Fibroblast of lung (primary cell): ENCODE results near the gene DCDC2. TPM values are rescaled to one million over a fixed set of nuclear protein-coding genes. Genes with fewer than 3 reads are reported as not detected.

ENCODE experiments used
- DNase-seq, 2 donors: peaks; one replicate each; pipeline versions ENCODE4 v3.0.0 to v3.0.0-alpha.2; 2010; ENCODE audit warnings: low read depth in 2 of 2
- H2AFZ ChIP-seq: 2 replicates; pipeline ENCODE4 v1.5.1; 2012; ENCODE audit warnings: low read length, control low read depth, inconsistent platforms
- H3K27ac ChIP-seq: 2 replicates; pipeline ENCODE4 v1.5.1; 2011; ENCODE audit warnings: low read length, control low read depth; ENCODE audit not compliant: insufficient read depth
- H3K27me3 ChIP-seq: 2 replicates; pipeline ENCODE4 v1.5.1; 2011; ENCODE audit warnings: mild to moderate bottlenecking, low read length; ENCODE audit not compliant: control insufficient read depth, insufficient read depth
- H3K36me3 ChIP-seq: 2 replicates; pipeline ENCODE4 v1.5.1; 2011; ENCODE audit warnings: low read length; ENCODE audit not compliant: control insufficient read depth, insufficient read depth
- H3K4me1 ChIP-seq: 2 replicates; pipeline ENCODE4 v1.5.1; 2011; ENCODE audit warnings: low read length; ENCODE audit not compliant: control insufficient read depth, insufficient read depth; ENCODE audit errors: extremely low read depth
- H3K4me2 ChIP-seq: 2 replicates; pipeline ENCODE4 v1.5.1; 2011; ENCODE audit warnings: low read length, control low read depth; ENCODE audit not compliant: insufficient read depth; ENCODE audit errors: extremely low read depth
- H3K4me3 ChIP-seq, 4 experiments: fragments of 200-600 bp in 1 of 4; sonication (generic) in 1 of 4; replicated peaks in 1 of 4; 2 replicates each; pipeline ENCODE4 v1.5.1; 2011 to 2016; ENCODE audit warnings: low read length in 4 of 4, low read depth in 3 of 4, mild to moderate bottlenecking in 3 of 4, control low read depth in 2 of 4, inconsistent platforms in 1 of 4, mixed read lengths in 1 of 4; ENCODE audit not compliant: insufficient read depth in 1 of 4; ENCODE audit errors: control extremely low read depth in 1 of 4
- H3K79me2 ChIP-seq: 2 replicates; pipeline ENCODE4 v1.5.1; 2012; ENCODE audit warnings: mild to moderate bottlenecking, low read length, inconsistent platforms; ENCODE audit not compliant: control insufficient read depth, insufficient read depth
- H3K9ac ChIP-seq: 2 replicates; pipeline ENCODE4 v1.5.1; 2011; ENCODE audit warnings: mild to moderate bottlenecking, low read length, control low read depth; ENCODE audit not compliant: insufficient read depth
- H3K9me3 ChIP-seq: 2 replicates; pipeline ENCODE4 v1.5.1; 2012; ENCODE audit warnings: low read depth, low read length; ENCODE audit not compliant: control insufficient read depth, insufficient read depth
- H4K20me1 ChIP-seq: 2 replicates; pipeline ENCODE4 v1.5.1; 2011; ENCODE audit warnings: low read length; ENCODE audit not compliant: control insufficient read depth, insufficient read depth; ENCODE audit errors: extremely low read depth
- CTCF ChIP-seq, 2 donors: IDR thresholded peaks in 1 of 2; conservative IDR thresholded peaks in 1 of 2; 1 replicate in 1 of 2; 2 replicates in 1 of 2; pipeline ENCODE4 v1.5.1; 2011 to 2012; ENCODE audit warnings: low read length in 2 of 2, control low read depth in 1 of 2, inconsistent platforms in 1 of 2, low read depth in 1 of 2, mild to moderate bottlenecking in 1 of 2
- EZH2 ChIP-seq: IDR thresholded peaks from 2 replicates; pipeline ENCODE4 v1.5.1; 2012; ENCODE audit warnings: low read length, control low read depth, mild to moderate bottlenecking; ENCODE audit errors: missing control alignments
- polyA plus RNA-seq, 2 donors: library from polyadenylated mRNA; depleted of rRNA in 1 of 2; stranded (reverse) in 1 of 2; unstranded in 1 of 2; fragments of >200 nt; gene quantifications; 2 replicates each; pipeline ENCODE4 v1.2.1, GENCODE V29; 2011 to 2012; ENCODE audit warnings: missing spikeins in 1 of 2
- total RNA-seq: library from RNA; depleted of rRNA; stranded (reverse); fragments of >200 nt; gene quantifications from 2 replicates; pipeline ENCODE4 v1.2.1, GENCODE V29; 2014

DCDC2 gene
- total and polyA plus RNA-seq, 2 donors (not counting 1 experiment from before 2014, with no cell fraction given): 0.01 TPM; not detected in 1

- Histone ChIP-seq H3K27me3 (no peaks in the 10 kb centered on the region), H2AFZ (no peak overlapping the region)
- TF ChIP-seq CTCF (conservative IDR thresholded peaks at IDR 0.05 in 1 of 2, IDR thresholded peaks at IDR 0.05 in 1 of 2; ENCODE audit: low read depth in 1 of 2, low read length in 2 of 2) (no peak), EZH2 (no peak)
Observed at GRCh38 chr6:24195836-24196597, 161.8 kb downstream of the DCDC2 start.

GRCh38 chr6:24194978-24195700, 162.7 kb downstream of the DCDC2 start:
- Histone ChIP-seq H3K4me2 (no peak overlapping the region), H3K9ac (no peak overlapping the region), H3K9me3 (no peaks in the 10 kb centered on the region), H4K20me1 (no peaks in the 10 kb centered on the region), H3K79me2 (no peaks in the 10 kb centered on the region), H3K36me3 (no peaks in the 10 kb centered on the region), H3K27ac (no peak overlapping the region), H2AFZ (no peak overlapping the region), H3K4me3 (no peak overlapping the region), H3K27me3 (no peaks in the 10 kb centered on the region), H3K4me1 (no peaks in the 10 kb centered on the region)
- no peak for TF ChIP-seq CTCF (conservative IDR thresholded peaks at IDR 0.05 in 1 of 2, IDR thresholded peaks at IDR 0.05 in 1 of 2; ENCODE audit: low read depth in 1 of 2, low read length in 2 of 2)
- TF ChIP-seq EZH2: no peak
- no peak for DNase-seq

More at GRCh38 chr6:24195836-24196597, 161.8 kb downstream of the DCDC2 start:
- H3K79me2 ChIP-seq: no peaks in the 10 kb centered on the region
- DNase-seq: no peak
- no peaks in the 10 kb centered on the region for H4K20me1 ChIP-seq
- H3K4me3 ChIP-seq: no peak overlapping the region
- no peaks in the 10 kb centered on the region for H3K9me3 ChIP-seq
- H3K9ac ChIP-seq: no peak overlapping the region
- no peak overlapping the region for H3K27ac ChIP-seq
- H3K4me2 ChIP-seq: no peak overlapping the region
- H3K36me3 ChIP-seq: no peaks in the 10 kb centered on the region
- no peaks in the 10 kb centered on the region for H3K4me1 ChIP-seq

DNA sequence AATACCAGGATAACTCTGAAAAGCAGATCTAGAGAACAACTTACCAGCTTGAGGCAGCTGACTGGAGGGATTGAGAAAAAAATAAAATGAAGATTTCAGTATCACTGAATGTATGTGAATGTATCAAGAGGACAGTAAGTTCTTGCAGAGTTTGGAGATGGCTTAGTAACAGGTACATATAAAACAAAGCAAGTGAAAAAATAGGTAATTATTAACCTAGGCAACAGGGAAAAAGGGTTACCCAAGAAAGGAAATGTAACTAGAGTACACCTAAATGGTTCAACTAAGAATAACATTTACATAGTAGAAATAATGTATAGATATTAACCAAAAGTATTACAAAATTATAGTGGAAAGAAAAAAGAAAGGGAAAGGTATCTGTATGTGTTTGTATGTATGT, 164.5 kb downstream of the DCDC2 start:
- H3K4me2 ChIP-seq: no peak overlapping the region

More for the DNA sequence above, 164.5 kb downstream of the DCDC2 start:
- H3K4me1 ChIP-seq: no peaks in the 10 kb centered on the region
- DNase-seq: no peak
- no peaks in the 10 kb centered on the region for H3K79me2 ChIP-seq
- no peaks in the 10 kb centered on the region for H4K20me1 ChIP-seq
- H3K27ac ChIP-seq: no peak overlapping the region
- H3K9ac ChIP-seq: no peak overlapping the region
- no peak overlapping the region for H2AFZ ChIP-seq
- TF ChIP-seq CTCF (conservative IDR thresholded peaks at IDR 0.05 in 1 of 2, IDR thresholded peaks at IDR 0.05 in 1 of 2; ENCODE audit: low read depth in 1 of 2, low read length in 2 of 2) (no peak), EZH2 (no peak)
- H3K27me3 ChIP-seq: no peaks in the 10 kb centered on the region
- H3K4me3 ChIP-seq: no peak overlapping the region
- H3K9me3 ChIP-seq: no peaks in the 10 kb centered on the region
- H3K36me3 ChIP-seq: no peaks in the 10 kb centered on the region
